ENCODE measurements around the gene MAD2L1BP.
"Not testable (repeated sequence)": the region's sequence is repeated elsewhere in the genome, so short reads cannot be mapped to it uniquely, and the experiment has no call there.

The MAD2L1BP gene

DNA sequence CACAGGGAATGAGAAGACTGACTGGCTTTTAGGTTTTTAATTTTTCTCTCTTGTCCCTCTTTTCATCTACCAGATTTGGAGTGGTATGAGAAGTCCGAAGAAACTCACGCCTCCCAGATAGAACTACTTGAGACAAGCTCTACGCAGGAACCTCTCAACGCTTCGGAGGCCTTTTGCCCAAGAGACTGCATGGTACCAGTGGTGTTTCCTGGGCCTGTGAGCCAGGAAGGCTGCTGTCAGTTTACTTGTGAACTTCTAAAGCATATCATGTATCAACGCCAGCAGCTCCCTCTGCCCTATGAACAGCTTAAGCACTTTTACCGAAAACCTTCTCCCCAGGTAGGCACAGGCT is 644 bp downstream of the MAD2L1BP start:
- TF ChIP-seq ZFX (IDR thresholded peaks at IDR 0.05; ENCODE audit: borderline replicate concordance): no peak
- TF ChIP-seq CTCF (IDR thresholded peaks at IDR 0.05): no peak
- H3K27ac ChIP-seq: peak overlapping the region; percentile 69

GRCh38 chr6:43639984-43640800 is 4.6 kb downstream of the MAD2L1BP start:
- no peak for TF ChIP-seq CTCF (IDR thresholded peaks at IDR 0.05)
- TF ChIP-seq ZFX (IDR thresholded peaks at IDR 0.05; ENCODE audit: borderline replicate concordance): no peak
- H3K27ac ChIP-seq: no peak overlapping the region

DNA sequence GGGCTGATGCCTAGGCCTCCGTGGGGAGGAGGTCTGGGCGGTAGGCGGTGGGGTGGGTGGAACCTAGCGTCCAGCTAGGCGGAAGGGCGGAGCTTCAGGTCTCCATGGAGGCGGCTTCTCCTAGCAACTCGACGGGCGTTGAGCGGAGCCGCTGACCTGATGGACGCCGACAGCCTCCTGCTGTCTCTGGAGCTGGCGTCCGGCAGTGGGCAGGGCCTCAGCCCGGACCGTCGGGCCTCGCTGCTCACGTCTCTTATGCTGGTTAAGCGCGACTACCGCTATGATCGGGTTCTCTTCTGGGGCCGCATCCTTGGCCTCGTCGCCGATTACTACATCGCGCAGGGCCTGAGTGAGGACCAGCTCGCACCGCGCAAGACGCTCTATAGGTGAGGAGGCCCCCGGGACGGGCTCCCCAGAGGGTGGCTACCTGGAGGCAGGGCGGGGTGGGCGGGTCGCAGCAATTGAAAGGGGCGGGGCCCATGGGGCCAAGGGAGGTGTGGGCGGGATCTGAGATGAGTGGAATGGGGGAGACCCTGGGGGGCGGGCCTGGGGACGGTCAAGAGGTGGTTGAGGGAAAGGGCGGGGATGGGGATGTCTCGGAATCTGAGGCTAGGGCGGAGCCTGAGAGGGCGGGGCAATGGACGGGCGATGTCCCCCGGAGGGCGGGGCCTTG is 9.4 kb downstream of the MAD2L1BP start, which contains the start of gene RSPH9:
Gene RSPH9 (plus strand): TSS at position 97 of the 673 bp plus-strand sequence. CDS start 63 bp downstream, at position 160.
- H3K27ac ChIP-seq: peak within 1 kb of the TSS; percentile 44
- TF ChIP-seq ZFX (IDR thresholded peaks at IDR 0.05; ENCODE audit: borderline replicate concordance) (no peak), CTCF (IDR thresholded peaks at IDR 0.05) (no peak)

GRCh38 chr6:43645613-43645964 is 9.9 kb downstream of the MAD2L1BP start:
- H3K27ac ChIP-seq: peak overlapping the region; percentile 44
- TF ChIP-seq CTCF (IDR thresholded peaks at IDR 0.05) (no peak), ZFX (IDR thresholded peaks at IDR 0.05; ENCODE audit: borderline replicate concordance) (no peak)

GRCh38 chr6:43647613-43648012 is 12.0 kb downstream of the MAD2L1BP start:
- H3K27ac ChIP-seq: no peak overlapping the region
- TF ChIP-seq CTCF (IDR thresholded peaks at IDR 0.05) (no peak), ZFX (IDR thresholded peaks at IDR 0.05; ENCODE audit: borderline replicate concordance) (no peak)

GRCh38 chr6:43648248-43648647 is 12.6 kb downstream of the MAD2L1BP start:
- H3K27ac ChIP-seq: no peak overlapping the region
- TF ChIP-seq ZFX (IDR thresholded peaks at IDR 0.05; ENCODE audit: borderline replicate concordance): no peak
- no peak for TF ChIP-seq CTCF (IDR thresholded peaks at IDR 0.05)

GRCh38 chr6:43652822-43653221 is 17.2 kb downstream of the MAD2L1BP start:
- not testable (repeated sequence) for H3K27ac ChIP-seq

Measured in 22Rv1 (cell line).